ENCODE results near the gene DAB1.

GRCh38 chr1:57195436-57195941 lies 228.4 kb downstream of the DAB1 start:
- no peak for TF ChIP-seq POLR2AphosphoS5 (IDR thresholded peaks at IDR 0.05; ENCODE audit: low read length)
- no peak for TF ChIP-seq CTCF (IDR thresholded peaks at IDR 0.05 in 2 of 3, conservative IDR thresholded peaks at IDR 0.05 in 1 of 3; ENCODE audit: control insufficient read depth in 2 of 3, extremely low read depth in 1 of 3, insufficient read depth in 1 of 3, low read depth in 3 of 3, low read length in 3 of 3)
- no peak for TF ChIP-seq SP1 (IDR thresholded peaks at IDR 0.05; ENCODE audit: low read depth, low read length)
- TF ChIP-seq EZH2 (IDR thresholded peaks at IDR 0.05; ENCODE audit: borderline replicate concordance, control insufficient read depth, low read depth, low read length) = no peak
- TF ChIP-seq SUZ12 (IDR thresholded peaks at IDR 0.05; ENCODE audit: unreplicated experiment) = no peak
- TF ChIP-seq, protein P1, sequence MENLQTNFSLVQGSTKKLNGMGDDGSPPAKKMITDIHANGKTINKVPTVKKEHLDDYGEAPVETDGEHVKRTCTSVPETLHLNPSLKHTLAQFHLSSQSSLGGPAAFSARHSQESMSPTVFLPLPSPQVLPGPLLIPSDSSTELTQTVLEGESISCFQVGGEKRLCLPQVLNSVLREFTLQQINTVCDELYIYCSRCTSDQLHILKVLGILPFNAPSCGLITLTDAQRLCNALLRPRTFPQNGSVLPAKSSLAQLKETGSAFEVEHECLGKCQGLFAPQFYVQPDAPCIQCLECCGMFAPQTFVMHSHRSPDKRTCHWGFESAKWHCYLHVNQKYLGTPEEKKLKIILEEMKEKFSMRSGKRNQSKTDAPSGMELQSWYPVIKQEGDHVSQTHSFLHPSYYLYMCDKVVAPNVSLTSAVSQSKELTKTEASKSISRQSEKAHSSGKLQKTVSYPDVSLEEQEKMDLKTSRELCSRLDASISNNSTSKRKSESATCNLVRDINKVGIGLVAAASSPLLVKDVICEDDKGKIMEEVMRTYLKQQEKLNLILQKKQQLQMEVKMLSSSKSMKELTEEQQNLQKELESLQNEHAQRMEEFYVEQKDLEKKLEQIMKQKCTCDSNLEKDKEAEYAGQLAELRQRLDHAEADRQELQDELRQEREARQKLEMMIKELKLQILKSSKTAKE (IDR thresholded peaks at IDR 0.05; ENCODE audit: low read depth, poor library complexity, severe bottlenecking) = no peak
- TF ChIP-seq, protein P2, sequence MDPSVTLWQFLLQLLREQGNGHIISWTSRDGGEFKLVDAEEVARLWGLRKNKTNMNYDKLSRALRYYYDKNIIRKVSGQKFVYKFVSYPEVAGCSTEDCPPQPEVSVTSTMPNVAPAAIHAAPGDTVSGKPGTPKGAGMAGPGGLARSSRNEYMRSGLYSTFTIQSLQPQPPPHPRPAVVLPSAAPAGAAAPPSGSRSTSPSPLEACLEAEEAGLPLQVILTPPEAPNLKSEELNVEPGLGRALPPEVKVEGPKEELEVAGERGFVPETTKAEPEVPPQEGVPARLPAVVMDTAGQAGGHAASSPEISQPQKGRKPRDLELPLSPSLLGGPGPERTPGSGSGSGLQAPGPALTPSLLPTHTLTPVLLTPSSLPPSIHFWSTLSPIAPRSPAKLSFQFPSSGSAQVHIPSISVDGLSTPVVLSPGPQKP (IDR thresholded peaks at IDR 0.05; ENCODE audit: low read depth, low read length) = no peak
